Kidney (tissue), 14 donors: ENCODE results near the gene TSC22D1. TPM values are rescaled to one million over a fixed set of nuclear protein-coding genes. Genes with fewer than 3 reads are reported as not detected.

ENCODE experiments used
- DNase-seq, 5 donors: peaks; one replicate each; pipeline ENCODE4 v3.0.0-alpha.2; 2013 to 2020
- FAIRE-seq: peaks from 2 replicates; lab custom pipeline; 2012; peaks lifted over from hg19 to GRCh38; lab: Jason Lieb, UNC
- H3K27ac ChIP-seq, 2 donors: one replicate each; pipeline ENCODE4 v1.7.0; 2013; ENCODE audit warnings: low read depth in 2 of 2, low read length in 2 of 2, inconsistent platforms in 1 of 2
- H3K27me3 ChIP-seq: one replicate; pipeline ENCODE4 v1.7.1; 2013; ENCODE audit warnings: low read length, inconsistent platforms; ENCODE audit not compliant: control insufficient read depth, insufficient read depth
- H3K36me3 ChIP-seq, 3 donors: one replicate each; pipeline versions ENCODE4 v1.7.0 to v1.7.1; 2013; ENCODE audit warnings: low read length in 3 of 3, control low read depth in 1 of 3, inconsistent platforms in 1 of 3; ENCODE audit not compliant: insufficient read depth in 3 of 3, control insufficient read depth in 2 of 3
- H3K4me1 ChIP-seq, 3 donors: one replicate each; pipeline versions ENCODE4 v1.7.0 to v1.7.1; 2013; ENCODE audit warnings: low read length in 3 of 3, inconsistent platforms in 1 of 3, low read depth in 1 of 3; ENCODE audit not compliant: control insufficient read depth in 2 of 3, insufficient read depth in 2 of 3
- H3K4me3 ChIP-seq, 3 donors: one replicate each; pipeline versions ENCODE4 v1.7.0 to v1.8.1; 2013; ENCODE audit warnings: low read length in 3 of 3, control low read depth in 1 of 3, inconsistent platforms in 1 of 3
- H3K9ac ChIP-seq, 3 donors: one replicate each; pipeline versions ENCODE4 v1.7.0 to v1.7.1; 2013; ENCODE audit warnings: low read length in 3 of 3, control low read depth in 1 of 3, inconsistent platforms in 1 of 3
- H3K9me3 ChIP-seq, 3 donors: one replicate each; pipeline versions ENCODE4 v1.7.0 to v1.7.1; 2013; ENCODE audit warnings: low read length in 3 of 3, control low read depth in 1 of 3, inconsistent platforms in 1 of 3; ENCODE audit not compliant: control insufficient read depth in 2 of 3, insufficient read depth in 1 of 3
- CTCF ChIP-seq: IDR thresholded peaks from 3 replicates; pipeline ENCODE4 v1.5.1; 2012; ENCODE audit warnings: mild to moderate bottlenecking, moderate library complexity, borderline replicate concordance; ENCODE audit not compliant: insufficient read depth; ENCODE audit errors: extremely low read depth
- intact Hi-C: fragments of 100-400 bp; cut with DNase I; formaldehyde crosslinking; loops from one replicate; pipeline ENCODE4 v1.11.1; 2022
- polyA plus RNA-seq: library from polyadenylated mRNA; stranded (reverse); fragments of 350-450 nt; fragmentation: Illumina TruSeq; extraction: RNeasy Lipid Tissue Mini Kit (QIAGEN cat#74804); gene quantifications from one replicate; pipeline ENCODE4 v1.2.3, GENCODE V29; 2014; ENCODE audit warnings: low read depth, low replicate concordance; ENCODE audit not compliant: insufficient read depth
- total RNA-seq: library from RNA; stranded (reverse); fragmentation: NEBNext Ultra II Directional; extraction: Animal tissue kit (Norgen Biotek cat#: 25700); gene quantifications from one replicate; pipeline ENCODE4 v1.2.1, GENCODE V29; 2021
- donor health status: control.
- donor health status: control.
- donor health status: control.
- donor health status: control.
- donor health status: control.
- donor health status: DM: yes; HTN: yes; CAD: no.
- donor health status: Normal renal cell carcinoma (clear cell type).

The TSC22D1 gene
- total and polyA plus RNA-seq, 2 donors from 2014 or later: 163 to 349 TPM

- intact Hi-C loops: no loop called here
- Histone ChIP-seq H3K9me3 (no peaks in the 10 kb centered on the region), H3K36me3 (no peaks in the 10 kb centered on the region), H3K27me3 (no peaks in the 10 kb centered on the region), H3K27ac (no peak overlapping the region), H3K4me3 (no peak overlapping the region), H3K9ac (no peak overlapping the region), H3K4me1 (no peaks in the 10 kb centered on the region)
- TF ChIP-seq CTCF: no peak
- DNase-seq: no peak
- FAIRE-seq: no peak
Measured at GRCh38 chr13:44386913-44387556, 189.1 kb downstream of the TSC22D1 start.

- H3K9me3 ChIP-seq: no peaks in the 10 kb centered on the region
- H3K4me1 ChIP-seq: no peaks in the 10 kb centered on the region
- H3K9ac ChIP-seq: no peak overlapping the region
- peak in 1 of 5 donors; percentile 26 for DNase-seq
- no peaks in the 10 kb centered on the region for H3K36me3 ChIP-seq
- intact Hi-C loops: no loop called here
- H3K27ac ChIP-seq: no peak overlapping the region
- TF ChIP-seq CTCF: no peak
- H3K27me3 ChIP-seq: no peaks in the 10 kb centered on the region
- no peak overlapping the region for H3K4me3 ChIP-seq
- FAIRE-seq: no peak
Measured at GRCh38 chr13:44385847-44386246, 190.3 kb downstream of the TSC22D1 start.

GRCh38 chr13:44385401-44385800, 190.7 kb downstream of the TSC22D1 start:
- Histone ChIP-seq H3K9me3 (no peaks in the 10 kb centered on the region), H3K4me3 (no peak overlapping the region), H3K4me1 (no peaks in the 10 kb centered on the region), H3K27me3 (no peaks in the 10 kb centered on the region), H3K27ac (no peak overlapping the region), H3K36me3 (no peaks in the 10 kb centered on the region), H3K9ac (no peak overlapping the region)
- TF ChIP-seq CTCF: no peak
- DNase-seq (no peak), FAIRE-seq (no peak)
- intact Hi-C loops: no loop called here

GRCh38 chr13:44384778-44385177, 191.4 kb downstream of the TSC22D1 start:
- Histone ChIP-seq H3K4me3 (no peak overlapping the region), H3K9ac (no peak overlapping the region), H3K4me1 (no peaks in the 10 kb centered on the region), H3K27me3 (no peaks in the 10 kb centered on the region), H3K9me3 (no peaks in the 10 kb centered on the region), H3K27ac (no peak overlapping the region), H3K36me3 (peaks cover 0 to 2% (median 0%) of the 10 kb centered on the region in 3 donors)
- intact Hi-C loops: no loop called here
- DNase-seq (no peak), FAIRE-seq (no peak)
- TF ChIP-seq CTCF: no peak
